Astrocyte of the spinal cord (primary cell): Measurements from ENCODE around the gene NDFIP2.
A peak's percentile ranks its signal among the peaks of the same experiment; 100 is the strongest.

Experiments used
- DNase-seq: peaks from one replicate; pipeline ENCODE4 v3.0.0; 2011; ENCODE audit warnings: low read depth, low spot score
- H3K4me3 ChIP-seq: 2 replicates; pipeline ENCODE4 v1.5.1; 2011; ENCODE audit warnings: low read depth, mild to moderate bottlenecking, low read length, moderate library complexity
- CTCF ChIP-seq: IDR thresholded peaks from 2 replicates; pipeline ENCODE4 v1.5.1; 2012; ENCODE audit warnings: low read depth, mild to moderate bottlenecking, low read length, inconsistent platforms
- in situ Hi-C: cut with HindIII; loops from 2 replicates; pipeline ENCODE4 v1.10.0; 2017; ENCODE audit warnings: low sequenced_read_pairs

The NDFIP2 gene

GRCh38 chr13:79457390-79457789, 23.6 kb upstream of the NDFIP2 start:
- in situ Hi-C loops: no loop called here

GRCh38 chr13:79457948-79458347, 23.0 kb upstream of the NDFIP2 start:
- DNase-seq: peak; percentile 64
- in situ Hi-C loops: no loop called here
- no peak for TF ChIP-seq CTCF
- H3K4me3 ChIP-seq: no peak overlapping the region

More at GRCh38 chr13:79457390-79457789, 23.6 kb upstream of the NDFIP2 start:
- no peak for TF ChIP-seq CTCF
- no peak overlapping the region for H3K4me3 ChIP-seq
- DNase-seq: no peak

GRCh38 chr13:79458436-79458835, 22.5 kb upstream of the NDFIP2 start:
- H3K4me3 ChIP-seq: no peak overlapping the region
- in situ Hi-C loops: no loop called here
- TF ChIP-seq CTCF: no peak
- DNase-seq: no peak

- in situ Hi-C loops: no loop called here
- TF ChIP-seq CTCF: no peak
- no peak overlapping the region for H3K4me3 ChIP-seq
- no peak for DNase-seq
Observed at GRCh38 chr13:79459906-79460305, 21.0 kb upstream of the NDFIP2 start.

GRCh38 chr13:79462895-79463294, 18.1 kb upstream of the NDFIP2 start:
- no peak overlapping the region for H3K4me3 ChIP-seq
- TF ChIP-seq CTCF: no peak
- DNase-seq: no peak
- in situ Hi-C loops: no loop called here

- in situ Hi-C loops: no loop called here
- no peak overlapping the region for H3K4me3 ChIP-seq
- DNase-seq: no peak
- no peak for TF ChIP-seq CTCF
Observed at GRCh38 chr13:79463604-79464003, 17.4 kb upstream of the NDFIP2 start.

GRCh38 chr13:79466872-79467271, 14.1 kb upstream of the NDFIP2 start:
- no peak overlapping the region for H3K4me3 ChIP-seq
- TF ChIP-seq CTCF: no peak
- in situ Hi-C loops: no loop called here
- no peak for DNase-seq
